Sigmoid colon (tissue), 7 donors: ENCODE measurements around the gene CTBP2. TPM values are rescaled to one million over a fixed set of nuclear protein-coding genes. Genes with fewer than 3 reads are reported as not detected.

ENCODE experiments used
- DNase-seq: peaks from one replicate; pipeline ENCODE4 v3.0.0-alpha.2; 2019
- H3K27ac ChIP-seq, 4 donors: fragments of 200-600 bp; sonication (generic); one replicate each; pipeline ENCODE4 v1.5.1; 2016 to 2019; ENCODE audit warnings: mild to moderate bottlenecking in 1 of 4
- H3K27me3 ChIP-seq, 3 donors: fragments of 200-600 bp; sonication (generic); one replicate each; pipeline ENCODE4 v1.5.1; 2019; ENCODE audit warnings: mild to moderate bottlenecking in 1 of 3
- H3K36me3 ChIP-seq, 4 donors: fragments of 200-600 bp; sonication (generic); one replicate each; pipeline ENCODE4 v1.5.1; 2016 to 2019
- H3K4me1 ChIP-seq, 4 donors: fragments of 200-600 bp; sonication (generic); one replicate each; pipeline ENCODE4 v1.5.1; 2017 to 2019
- H3K4me3 ChIP-seq, 4 donors: fragments of 200-600 bp; sonication (generic); one replicate each; pipeline ENCODE4 v1.5.1; 2017 to 2019; ENCODE audit warnings: mild to moderate bottlenecking in 2 of 4, moderate library complexity in 1 of 4
- H3K9me3 ChIP-seq, 4 donors: fragments of 200-600 bp in 3 of 4; sonication (generic) in 3 of 4; one replicate each; pipeline versions ENCODE4 v1.5.1 to v1.6.1; 2013 to 2019
- EP300 ChIP-seq, 4 donors: sonication (generic); formaldehyde crosslinking; IDR thresholded peaks; one replicate each; pipeline ENCODE4 v1.6.1; 2017; ENCODE audit warnings: antibody characterized with exemption in 4 of 4
- POLR2A ChIP-seq, 2 donors: fragments of 450-650 bp; IDR thresholded peaks; one replicate each; pipeline ENCODE4 v1.6.1; 2016; ENCODE audit warnings: antibody characterized with exemption in 2 of 2, mild to moderate bottlenecking in 2 of 2, moderate library complexity in 2 of 2
- POLR2AphosphoS5 ChIP-seq, 4 donors: sonication (generic); formaldehyde crosslinking; IDR thresholded peaks; one replicate each; pipeline ENCODE4 v1.6.1; 2017; ENCODE audit warnings: antibody characterized with exemption in 4 of 4
- whole genome bisulfite sequencing, 2 donors: extraction: QIAGEN DNeasy Blood & Tissue Kit; methylation state at CpG; one replicate each; pipeline ENCODE4 v1.1.7; 2013; 5-methylcytosine and 5-hydroxymethylcytosine counted together
- intact Hi-C: fragments of 100-400 bp; cut with DNase I; formaldehyde crosslinking; loops from one replicate; pipeline ENCODE4 v1.15.1; 2023
- polyA plus RNA-seq, 3 donors: library from polyadenylated mRNA; stranded (reverse); fragments of 200-250 nt; gene quantifications; one replicate each; pipeline ENCODE4 v1.2.3, GENCODE V29; 2013
- total RNA-seq, 4 donors: library from RNA; depleted of rRNA; stranded (reverse); fragments of >200 nt; gene quantifications; one replicate each; pipeline ENCODE4 v1.1.0, GENCODE V29; 2016
- TF ChIP-seq, protein P1 (sequence below), 4 experiments: fragments of 450-650 bp in 3 of 4; fragments of 200-600 bp in 1 of 4; IDR thresholded peaks; one replicate each; pipeline ENCODE4 v1.5.1; 2016 to 2019; ENCODE audit warnings: antibody characterized with exemption in 4 of 4, mild to moderate bottlenecking in 3 of 4, moderate library complexity in 2 of 4
- donor health status: healthy with polysubstance abuse.
- donor health status: Bipolar disorder and iron deficiency.
- donor health status: healthy.

The CTBP2 gene
- total and polyA plus RNA-seq, 7 donors = 31.2 to 62.4 (median 52.0) TPM

DNA sequence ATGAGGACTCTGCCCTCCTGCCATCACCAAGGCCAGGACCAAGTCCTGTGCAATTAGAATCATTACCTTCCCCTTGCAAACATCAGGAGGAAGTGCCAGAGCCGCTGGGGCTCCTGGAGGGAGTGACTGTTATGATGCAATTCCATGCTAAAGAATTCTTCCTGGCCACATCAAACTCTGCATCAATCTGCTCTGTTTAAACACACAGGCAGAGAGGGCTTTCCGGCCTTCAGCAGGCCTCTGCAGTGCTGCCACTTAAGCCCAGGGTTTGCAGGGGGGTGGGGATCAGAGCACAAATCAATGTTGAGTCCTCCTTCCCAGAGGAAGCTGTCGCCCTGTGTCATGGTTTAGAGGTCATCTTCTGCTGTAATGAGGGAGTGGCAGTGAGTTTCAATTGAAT lies 58.1 kb downstream of the CTBP2 start:
- H3K9me3 ChIP-seq = no peaks in the 10 kb centered on the region
- no peak overlapping the region for H3K27ac ChIP-seq
- 12 to 55% methylated on average over 3 of the region's 3 CpGs for WGBS, 2 donors
- no peaks in the 10 kb centered on the region for H3K27me3 ChIP-seq
- peaks cover 0 to 15% (median 7%) of the 10 kb centered on the region in 4 donors for H3K4me1 ChIP-seq
- intact Hi-C loops = no loop called here
- H3K36me3 ChIP-seq = peaks cover 0 to 12% (median 0%) of the 10 kb centered on the region in 4 donors
- no peak overlapping the region for H3K4me3 ChIP-seq
- TF ChIP-seq, protein P1, sequence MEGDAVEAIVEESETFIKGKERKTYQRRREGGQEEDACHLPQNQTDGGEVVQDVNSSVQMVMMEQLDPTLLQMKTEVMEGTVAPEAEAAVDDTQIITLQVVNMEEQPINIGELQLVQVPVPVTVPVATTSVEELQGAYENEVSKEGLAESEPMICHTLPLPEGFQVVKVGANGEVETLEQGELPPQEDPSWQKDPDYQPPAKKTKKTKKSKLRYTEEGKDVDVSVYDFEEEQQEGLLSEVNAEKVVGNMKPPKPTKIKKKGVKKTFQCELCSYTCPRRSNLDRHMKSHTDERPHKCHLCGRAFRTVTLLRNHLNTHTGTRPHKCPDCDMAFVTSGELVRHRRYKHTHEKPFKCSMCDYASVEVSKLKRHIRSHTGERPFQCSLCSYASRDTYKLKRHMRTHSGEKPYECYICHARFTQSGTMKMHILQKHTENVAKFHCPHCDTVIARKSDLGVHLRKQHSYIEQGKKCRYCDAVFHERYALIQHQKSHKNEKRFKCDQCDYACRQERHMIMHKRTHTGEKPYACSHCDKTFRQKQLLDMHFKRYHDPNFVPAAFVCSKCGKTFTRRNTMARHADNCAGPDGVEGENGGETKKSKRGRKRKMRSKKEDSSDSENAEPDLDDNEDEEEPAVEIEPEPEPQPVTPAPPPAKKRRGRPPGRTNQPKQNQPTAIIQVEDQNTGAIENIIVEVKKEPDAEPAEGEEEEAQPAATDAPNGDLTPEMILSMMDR (IDR thresholded peaks at IDR 0.05) = no peak
- TF ChIP-seq POLR2AphosphoS5 (IDR thresholded peaks at IDR 0.05) (no peak), POLR2A (IDR thresholded peaks at IDR 0.05) (no peak), EP300 (IDR thresholded peaks at IDR 0.05) (no peak)
- no peak for DNase-seq

- 83 to 92% methylated on average over 9 of the region's 9 CpGs for WGBS, 2 donors
- Histone ChIP-seq H3K9me3 (no peaks in the 10 kb centered on the region), H3K27ac (no peak overlapping the region), H3K36me3 (peaks cover 0 to 6% (median 0%) of the 10 kb centered on the region in 4 donors), H3K4me3 (no peak overlapping the region), H3K4me1 (peaks cover 0 to 21% (median 13%) of the 10 kb centered on the region in 4 donors), H3K27me3 (no peaks in the 10 kb centered on the region)
- DNase-seq = peak; percentile 36
- TF ChIP-seq, protein P1 (IDR thresholded peaks at IDR 0.05) = no peak
- TF ChIP-seq POLR2A (IDR thresholded peaks at IDR 0.05) = no peak
- TF ChIP-seq EP300 (IDR thresholded peaks at IDR 0.05) = no peak
- TF ChIP-seq POLR2AphosphoS5 (IDR thresholded peaks at IDR 0.05) = no peak
- intact Hi-C loops = no loop called here
Observed at GRCh38 chr10:125101581-125101980, 58.8 kb downstream of the CTBP2 start.

GRCh38 chr10:125101049-125101448 lies 59.3 kb downstream of the CTBP2 start:
- intact Hi-C loops = no loop called here
- Histone ChIP-seq H3K9me3 (no peaks in the 10 kb centered on the region), H3K27ac (no peak overlapping the region), H3K36me3 (peaks cover 0 to 1% (median 0%) of the 10 kb centered on the region in 4 donors), H3K4me1 (peaks cover 0 to 27% (median 17%) of the 10 kb centered on the region in 4 donors), H3K27me3 (no peaks in the 10 kb centered on the region), H3K4me3 (no peak overlapping the region)
- peak; percentile 25 for DNase-seq
- 85 to 91% methylated on average over 9 of the region's 9 CpGs for WGBS, 2 donors
- TF ChIP-seq POLR2AphosphoS5 (IDR thresholded peaks at IDR 0.05) (no peak), EP300 (IDR thresholded peaks at IDR 0.05) (no peak), POLR2A (IDR thresholded peaks at IDR 0.05) (no peak)
- TF ChIP-seq, protein P1 (IDR thresholded peaks at IDR 0.05) = no peak

DNA sequence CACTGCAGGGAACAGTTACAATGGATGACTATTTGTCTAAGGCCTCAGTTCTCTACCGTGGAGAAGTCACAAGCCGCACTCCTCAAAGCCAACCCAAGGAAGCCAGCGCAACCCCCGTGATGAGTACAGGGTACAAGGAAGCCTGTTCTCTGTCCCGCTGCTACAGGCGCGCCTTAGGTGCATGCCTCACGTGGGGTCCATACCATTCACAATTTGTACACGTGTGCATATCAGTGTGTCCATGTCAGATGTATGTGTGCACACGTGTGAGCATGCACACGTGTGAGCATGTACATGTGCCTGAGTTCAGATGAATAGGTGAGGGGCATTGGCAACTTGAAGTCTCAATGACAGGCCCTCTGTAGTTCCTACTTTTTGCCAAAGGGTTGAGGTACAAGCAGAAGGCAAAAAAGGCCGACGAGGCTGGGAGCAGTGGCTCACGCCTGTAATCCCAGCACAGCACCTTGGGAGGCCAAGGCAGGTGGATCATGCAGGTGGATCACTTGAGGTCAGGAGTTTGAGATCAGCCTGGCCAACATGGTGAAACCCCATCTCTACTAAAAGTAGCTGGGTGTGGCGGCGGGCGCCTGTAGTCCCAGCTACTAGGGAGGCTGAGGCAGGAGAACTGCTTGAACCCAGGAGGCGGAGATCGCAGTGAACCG lies 62.8 kb downstream of the CTBP2 start:
- intact Hi-C loops = no loop called here
- no peak for TF ChIP-seq POLR2AphosphoS5 (IDR thresholded peaks at IDR 0.05)

DNA sequence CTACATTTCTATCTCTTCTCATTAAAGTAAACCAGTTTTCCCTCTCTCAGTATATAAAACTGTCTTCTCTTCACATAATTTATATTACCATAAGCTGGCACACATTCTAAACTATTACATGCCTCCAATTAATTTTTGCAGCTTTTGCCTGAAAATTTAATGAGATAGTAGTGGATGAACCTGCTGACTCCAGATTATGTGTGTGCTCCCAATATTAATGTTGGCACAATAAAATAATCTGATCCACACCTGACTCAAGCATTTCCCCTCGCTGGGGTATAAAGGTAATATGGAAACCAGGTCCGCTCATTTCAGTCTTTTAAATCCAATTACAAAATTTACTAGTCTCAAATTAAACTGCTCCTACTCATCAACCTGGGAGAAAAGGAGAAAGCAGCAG lies 63.4 kb downstream of the CTBP2 start:
- TF ChIP-seq POLR2A (IDR thresholded peaks at IDR 0.05) (no peak), EP300 (IDR thresholded peaks at IDR 0.05) (no peak), POLR2AphosphoS5 (IDR thresholded peaks at IDR 0.05) (no peak)
- TF ChIP-seq, protein P1 (IDR thresholded peaks at IDR 0.05) = no peak
- no peaks in the 10 kb centered on the region for H3K36me3 ChIP-seq
- H3K4me3 ChIP-seq = no peak overlapping the region
- 91 to 93% methylated on average over 2 of the region's 2 CpGs for WGBS, 2 donors
- no peaks in the 10 kb centered on the region for H3K27me3 ChIP-seq
- H3K4me1 ChIP-seq = peaks cover 0 to 55% (median 44%) of the 10 kb centered on the region in 4 donors
- DNase-seq = no peak
- H3K27ac ChIP-seq = no peak overlapping the region
- no peaks in the 10 kb centered on the region for H3K9me3 ChIP-seq
- intact Hi-C loops = no loop called here

More for the DNA sequence above, 62.8 kb downstream of the CTBP2 start:
- WGBS, 2 donors = 87 to 94% methylated on average over 20 of the region's 20 CpGs
- DNase-seq = peak; percentile 52
- H3K9me3 ChIP-seq = no peaks in the 10 kb centered on the region
- no peak overlapping the region for H3K4me3 ChIP-seq
- H3K27me3 ChIP-seq = no peaks in the 10 kb centered on the region
- no peak overlapping the region for H3K27ac ChIP-seq
- H3K4me1 ChIP-seq = peaks cover 0 to 52% (median 42%) of the 10 kb centered on the region in 4 donors
- H3K36me3 ChIP-seq = no peaks in the 10 kb centered on the region
